ENCODE results near the gene TALDO1.

The TALDO1 gene

DNA sequence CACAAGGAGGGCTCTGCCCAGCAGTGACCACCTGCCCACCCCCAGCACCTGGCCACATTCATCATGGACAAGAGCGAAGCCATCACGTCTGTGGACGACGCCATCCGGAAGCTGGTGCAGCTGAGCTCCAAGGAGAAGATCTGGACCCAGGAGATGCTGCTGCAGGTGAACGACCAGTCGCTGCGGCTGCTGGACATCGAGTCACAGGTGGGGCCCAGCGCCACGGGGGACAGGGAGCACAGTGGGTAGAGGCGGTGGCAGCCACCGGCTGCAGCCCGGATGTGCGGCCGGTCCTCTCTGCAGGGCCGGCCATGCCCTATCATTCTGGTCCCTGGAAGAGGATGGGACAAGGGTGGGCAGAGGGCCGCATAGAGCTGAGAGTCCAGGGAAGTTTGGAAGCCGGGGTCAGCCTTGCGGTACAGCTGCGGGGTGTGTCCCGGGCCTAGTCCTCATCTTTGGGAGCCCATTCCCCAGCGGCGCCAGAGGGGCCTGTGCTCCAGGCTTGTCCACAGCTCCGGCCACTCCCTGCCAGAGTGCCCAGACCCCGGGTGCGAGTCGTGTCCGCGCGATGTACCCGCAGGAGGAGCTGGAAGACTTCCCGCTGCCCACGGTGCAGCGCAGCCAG is 27.1 kb upstream of the TALDO1 start:
- Histone ChIP-seq H3F3A (ENCODE audit: control insufficient read depth, insufficient read depth) (peaks cover 4% of the 10 kb centered on the region; the same call in 1 of the 2 replicates), H3K27ac (ENCODE audit: low read depth, low read length) (no peak overlapping the region), H3K9me3 (ENCODE audit: control insufficient read depth, insufficient read depth, low read length) (no peaks in the 10 kb centered on the region), H3K4me1 (ENCODE audit: control insufficient read depth, low read length) (peaks cover 26% of the 10 kb centered on the region), H4K20me1 (ENCODE audit: control insufficient read depth, insufficient read depth, low read depth, low read length) (peaks cover 7% of the 10 kb centered on the region; the same call in 1 of the 2 replicates), H3K79me2 (ENCODE audit: control insufficient read depth, low read length) (no peaks in the 10 kb centered on the region), H3K4me3 (ENCODE audit: low read length) (peak overlapping the region; percentile 19; the same call in 1 of the 2 replicates), H3K9me2 (replicated peaks; ENCODE audit: control insufficient read depth, low read length) (no peaks in the 10 kb centered on the region), H3K27me3 (ENCODE audit: control insufficient read depth, low read length) (peaks cover 28% of the 10 kb centered on the region), H3K36me3 (ENCODE audit: control insufficient read depth, low read length) (no peaks in the 10 kb centered on the region), H3K4me2 (ENCODE audit: low read length) (peak overlapping the region; percentile 59; the same call in 1 of the 2 replicates)
- TF ChIP-seq, protein P1, sequence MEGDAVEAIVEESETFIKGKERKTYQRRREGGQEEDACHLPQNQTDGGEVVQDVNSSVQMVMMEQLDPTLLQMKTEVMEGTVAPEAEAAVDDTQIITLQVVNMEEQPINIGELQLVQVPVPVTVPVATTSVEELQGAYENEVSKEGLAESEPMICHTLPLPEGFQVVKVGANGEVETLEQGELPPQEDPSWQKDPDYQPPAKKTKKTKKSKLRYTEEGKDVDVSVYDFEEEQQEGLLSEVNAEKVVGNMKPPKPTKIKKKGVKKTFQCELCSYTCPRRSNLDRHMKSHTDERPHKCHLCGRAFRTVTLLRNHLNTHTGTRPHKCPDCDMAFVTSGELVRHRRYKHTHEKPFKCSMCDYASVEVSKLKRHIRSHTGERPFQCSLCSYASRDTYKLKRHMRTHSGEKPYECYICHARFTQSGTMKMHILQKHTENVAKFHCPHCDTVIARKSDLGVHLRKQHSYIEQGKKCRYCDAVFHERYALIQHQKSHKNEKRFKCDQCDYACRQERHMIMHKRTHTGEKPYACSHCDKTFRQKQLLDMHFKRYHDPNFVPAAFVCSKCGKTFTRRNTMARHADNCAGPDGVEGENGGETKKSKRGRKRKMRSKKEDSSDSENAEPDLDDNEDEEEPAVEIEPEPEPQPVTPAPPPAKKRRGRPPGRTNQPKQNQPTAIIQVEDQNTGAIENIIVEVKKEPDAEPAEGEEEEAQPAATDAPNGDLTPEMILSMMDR (IDR thresholded peaks at IDR 0.05; ENCODE audit: low read depth, low read length, poor library complexity, severe bottlenecking) = no peak
- no peak for TF ChIP-seq EZH2phosphoT487 (IDR thresholded peaks at IDR 0.05; ENCODE audit: borderline replicate concordance, low read length)

DNA sequence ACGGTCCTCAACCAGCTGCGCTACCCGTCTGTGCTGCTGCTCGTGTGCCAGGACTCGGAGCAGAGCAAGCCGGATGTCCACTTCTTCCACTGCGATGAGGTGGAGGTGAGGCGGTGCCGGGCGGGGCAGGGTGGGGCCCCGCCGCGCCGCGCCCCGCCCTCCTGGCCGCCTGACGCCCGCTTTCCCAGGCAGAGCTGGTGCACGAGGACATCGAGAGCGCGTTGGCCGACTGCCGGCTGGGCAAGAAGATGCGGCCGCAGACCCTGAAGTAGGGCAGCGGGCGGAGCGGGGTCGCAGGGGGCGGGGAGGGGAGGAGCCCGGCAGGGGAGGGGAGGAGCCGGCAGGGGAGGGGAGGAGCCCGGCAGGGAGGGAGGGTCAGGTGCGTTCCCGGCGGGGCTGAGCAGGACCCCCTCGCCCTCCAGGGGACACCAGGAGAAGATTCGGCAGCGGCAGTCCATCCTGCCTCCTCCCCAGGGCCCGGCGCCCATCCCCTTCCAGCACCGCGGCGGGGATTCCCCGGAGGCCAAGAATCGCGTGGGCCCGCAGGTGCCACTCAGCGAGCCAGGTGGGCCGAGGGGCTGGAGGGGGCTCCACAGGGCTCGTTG is 26.5 kb upstream of the TALDO1 start:
- no peaks in the 10 kb centered on the region for H3K9me2 ChIP-seq (replicated peaks; ENCODE audit: control insufficient read depth, low read length)

DNA sequence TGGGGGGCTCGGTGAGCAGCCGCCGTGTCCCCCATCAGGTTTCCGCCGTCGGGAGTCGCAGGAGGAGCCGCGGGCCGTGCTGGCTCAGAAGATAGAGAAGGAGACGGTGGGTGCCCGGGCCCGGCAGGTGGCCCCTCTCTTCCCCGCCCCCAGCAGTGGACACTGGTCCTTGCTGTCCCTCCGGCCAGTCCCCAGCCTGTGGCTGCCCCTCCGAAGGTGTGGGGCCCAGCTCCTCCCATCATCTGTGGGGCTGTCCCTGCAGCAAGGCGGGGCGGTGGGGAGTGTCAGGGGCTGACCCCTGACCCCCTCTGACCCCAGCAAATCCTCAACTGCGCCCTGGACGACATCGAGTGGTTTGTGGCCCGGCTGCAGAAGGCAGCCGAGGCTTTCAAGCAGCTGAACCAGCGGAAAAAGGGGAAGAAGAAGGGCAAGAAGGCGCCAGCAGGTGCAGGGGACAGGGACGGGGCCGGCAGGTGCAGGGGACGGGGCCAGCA is 26.0 kb upstream of the TALDO1 start:
- H3K36me3 ChIP-seq (ENCODE audit: control insufficient read depth, low read length) = no peaks in the 10 kb centered on the region
- H3F3A ChIP-seq (ENCODE audit: control insufficient read depth, insufficient read depth) = peaks cover 4% of the 10 kb centered on the region; the same call in 1 of the 2 replicates
- H3K79me2 ChIP-seq (ENCODE audit: control insufficient read depth, low read length) = no peaks in the 10 kb centered on the region
- H3K4me3 ChIP-seq (ENCODE audit: low read length) = peak overlapping the region; percentile 42
- H3K4me1 ChIP-seq (ENCODE audit: control insufficient read depth, low read length) = peaks cover 37% of the 10 kb centered on the region
- TF ChIP-seq, protein P1 (IDR thresholded peaks at IDR 0.05; ENCODE audit: low read depth, low read length, poor library complexity, severe bottlenecking) = no peak
- no peak for TF ChIP-seq EZH2phosphoT487 (IDR thresholded peaks at IDR 0.05; ENCODE audit: borderline replicate concordance, low read length)
- H3K27me3 ChIP-seq (ENCODE audit: control insufficient read depth, low read length) = peaks cover 37% of the 10 kb centered on the region
- H3K27ac ChIP-seq (ENCODE audit: low read depth, low read length) = no peak overlapping the region
- H3K9me3 ChIP-seq (ENCODE audit: control insufficient read depth, insufficient read depth, low read length) = no peaks in the 10 kb centered on the region
- H4K20me1 ChIP-seq (ENCODE audit: control insufficient read depth, insufficient read depth, low read depth, low read length) = peaks cover 7% of the 10 kb centered on the region; the same call in 1 of the 2 replicates
- no peaks in the 10 kb centered on the region for H3K9me2 ChIP-seq (replicated peaks; ENCODE audit: control insufficient read depth, low read length)
- H3K4me2 ChIP-seq (ENCODE audit: low read length) = peak overlapping the region; percentile 59

More for the DNA sequence above, 26.5 kb upstream of the TALDO1 start:
- H3K36me3 ChIP-seq (ENCODE audit: control insufficient read depth, low read length) = no peaks in the 10 kb centered on the region
- H3F3A ChIP-seq (ENCODE audit: control insufficient read depth, insufficient read depth) = peaks cover 4% of the 10 kb centered on the region; the same call in 1 of the 2 replicates
- H3K4me3 ChIP-seq (ENCODE audit: low read length) = peak overlapping the region; percentile 42
- peak overlapping the region; percentile 59 for H3K4me2 ChIP-seq (ENCODE audit: low read length)
- TF ChIP-seq, protein P1 (IDR thresholded peaks at IDR 0.05; ENCODE audit: low read depth, low read length, poor library complexity, severe bottlenecking) = no peak
- TF ChIP-seq EZH2phosphoT487 (IDR thresholded peaks at IDR 0.05; ENCODE audit: borderline replicate concordance, low read length) = no peak
- no peak overlapping the region for H3K27ac ChIP-seq (ENCODE audit: low read depth, low read length)
- peaks cover 32% of the 10 kb centered on the region for H3K4me1 ChIP-seq (ENCODE audit: control insufficient read depth, low read length)
- H4K20me1 ChIP-seq (ENCODE audit: control insufficient read depth, insufficient read depth, low read depth, low read length) = peaks cover 7% of the 10 kb centered on the region; the same call in 1 of the 2 replicates
- H3K9me3 ChIP-seq (ENCODE audit: control insufficient read depth, insufficient read depth, low read length) = no peaks in the 10 kb centered on the region
- peaks cover 34% of the 10 kb centered on the region for H3K27me3 ChIP-seq (ENCODE audit: control insufficient read depth, low read length)
- no peaks in the 10 kb centered on the region for H3K79me2 ChIP-seq (ENCODE audit: control insufficient read depth, low read length)

All from DOHH2 (cell line).